Measurements from ENCODE around the gene WBP1.
A peak's percentile ranks its signal among the peaks of the same experiment; 100 is the strongest.

The WBP1 gene

DNA sequence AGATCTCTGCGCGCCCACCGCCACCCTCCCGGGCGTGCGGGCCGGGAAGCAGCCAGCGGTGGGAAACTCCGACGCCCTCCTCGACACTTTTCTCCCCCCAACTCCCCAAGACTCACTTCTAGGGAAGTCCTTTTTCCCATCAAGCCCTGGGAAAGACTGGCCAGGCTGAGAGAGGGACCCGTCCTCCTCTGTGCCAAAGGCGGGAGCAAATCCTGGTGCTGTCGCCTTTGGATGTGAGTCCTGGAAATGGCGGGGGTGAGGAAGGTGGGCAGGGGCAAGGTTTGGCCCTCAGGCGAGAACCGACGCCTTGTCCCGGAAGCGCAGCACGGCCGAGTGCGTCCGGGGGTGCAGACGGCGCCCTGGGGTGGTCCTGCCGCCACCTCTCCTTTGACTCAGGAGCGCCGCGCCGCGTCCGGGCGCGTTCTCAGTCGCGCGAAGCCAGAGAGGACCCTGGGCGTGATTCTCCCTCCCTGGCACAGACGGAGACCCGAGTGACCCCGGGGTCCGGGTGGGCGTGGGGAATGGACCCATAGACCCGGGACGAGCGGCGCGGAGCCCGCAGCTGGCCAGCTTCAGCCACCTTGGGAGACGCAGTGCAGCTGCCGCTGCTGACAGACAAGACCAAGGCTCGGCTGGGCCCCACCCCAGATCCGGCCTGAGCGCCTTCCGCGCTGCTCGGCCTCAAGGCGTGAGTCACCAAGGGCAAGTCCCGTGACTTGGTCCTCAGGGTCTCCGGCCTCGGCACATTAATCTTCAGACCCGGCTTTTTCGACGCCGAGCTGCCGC is 44.7 kb downstream of the WBP1 start:
- no peak for DNase-seq (ENCODE audit: low spot score)

DNA sequence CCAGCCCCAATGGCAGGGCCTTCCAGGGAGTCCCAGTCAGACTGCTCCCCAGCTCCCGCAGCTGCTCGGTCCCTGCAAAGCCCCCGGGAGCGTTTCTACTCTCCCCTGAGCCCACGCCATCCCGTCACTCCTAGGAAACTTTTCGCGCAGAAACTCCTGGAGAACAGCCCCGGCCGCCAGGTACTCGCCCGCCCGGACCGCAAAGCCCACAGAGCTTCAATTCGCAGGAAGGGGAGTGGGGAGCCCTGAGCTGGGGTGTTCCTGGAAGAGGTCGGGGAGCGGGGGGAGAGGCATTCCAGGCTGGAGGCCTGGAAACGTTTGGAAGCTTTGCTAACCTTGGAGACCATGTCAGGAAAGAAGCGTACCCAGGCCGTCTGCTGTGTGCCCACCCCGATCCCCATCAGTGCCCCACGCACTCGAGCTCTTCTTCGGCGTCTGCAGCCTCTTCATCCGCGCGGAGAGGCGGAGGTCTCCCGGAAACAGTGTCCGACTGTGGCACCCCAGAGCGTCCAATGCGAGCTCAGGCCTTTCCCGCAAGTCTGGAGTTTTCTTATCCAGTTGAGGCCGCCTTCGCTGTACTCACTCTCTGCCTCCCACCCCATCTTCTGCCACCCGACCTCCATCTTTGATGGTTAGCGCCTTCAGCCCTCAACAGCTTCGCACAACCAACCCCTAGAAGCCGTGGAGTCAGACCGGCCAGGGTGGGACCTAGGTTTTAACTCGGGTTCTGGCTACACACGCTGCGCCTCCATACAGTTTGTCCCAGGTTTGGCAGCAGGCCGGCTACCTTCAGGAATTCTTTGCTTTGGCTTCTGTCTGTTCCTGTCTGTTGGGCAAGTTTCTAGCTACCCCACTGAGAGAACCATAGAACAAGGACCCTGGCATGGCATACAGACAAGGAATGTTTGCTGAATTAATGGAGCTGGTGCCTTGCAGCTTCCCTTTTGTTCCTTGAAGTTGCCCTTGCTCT is 45.6 kb downstream of the WBP1 start:
- DNase-seq (ENCODE audit: low spot score), result no peak

DNA sequence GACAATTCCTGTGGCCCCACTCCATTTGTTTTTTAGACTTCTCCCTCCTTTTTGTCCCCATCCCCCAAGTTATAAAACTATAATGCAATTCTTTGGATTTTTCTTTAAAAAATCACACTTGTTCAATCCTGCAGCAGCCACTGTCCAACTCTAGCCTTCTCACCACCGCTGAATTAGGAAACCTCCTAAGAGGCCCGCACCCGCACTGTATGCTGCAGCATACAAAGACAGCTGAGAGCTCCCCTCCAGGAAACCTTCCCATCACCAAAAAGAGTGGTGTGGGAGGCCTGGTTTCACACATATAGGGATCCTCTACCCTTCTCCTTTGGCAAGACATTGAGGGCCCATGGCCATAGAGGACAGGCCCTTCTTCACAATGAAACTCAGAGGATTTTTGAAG is 46.4 kb downstream of the WBP1 start:
- DNase-seq (ENCODE audit: low spot score), result no peak

- no peak for DNase-seq (ENCODE audit: low spot score)
Observed at GRCh38 chr2:74505448-74506246, 47.4 kb downstream of the WBP1 start.

DNA sequence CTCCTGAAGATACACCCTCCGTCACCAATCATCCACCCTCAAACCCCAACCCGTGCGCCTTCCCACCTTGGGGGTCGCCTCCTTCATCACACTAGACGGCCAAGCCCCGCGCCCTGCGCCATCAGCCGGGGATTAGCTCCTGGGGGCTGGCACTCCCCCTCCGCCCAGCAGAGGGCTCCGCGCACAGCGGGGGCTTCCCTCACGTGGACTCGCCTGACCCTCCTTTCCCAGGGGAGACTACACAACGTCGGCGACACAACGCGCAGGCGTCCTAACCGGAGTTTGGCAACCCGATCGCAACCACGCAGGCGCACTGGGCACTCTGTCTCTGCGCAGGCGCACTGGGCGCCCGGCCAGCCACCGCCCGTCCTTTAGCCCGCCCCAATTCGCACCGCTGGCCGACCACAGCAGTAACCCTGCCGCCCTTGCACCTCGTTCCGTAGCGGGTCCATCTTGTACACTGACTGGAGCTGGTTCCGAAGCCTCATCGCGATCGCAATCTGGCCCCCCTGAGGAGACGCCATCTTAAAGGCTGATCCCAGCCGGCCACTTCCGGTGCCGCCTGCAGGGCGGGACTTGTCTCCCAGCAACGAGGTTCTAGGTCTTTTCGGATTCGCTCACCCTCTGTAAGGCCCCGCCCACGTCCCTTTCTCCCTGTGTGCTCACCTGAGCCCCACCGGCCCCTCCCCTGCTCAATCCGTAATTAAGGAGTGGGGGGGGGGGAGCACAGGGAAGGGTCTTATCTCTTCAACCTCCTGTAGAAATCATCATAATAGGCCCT is 49.1 kb downstream of the WBP1 start, which contains the start of gene PCGF1:
Gene PCGF1 (minus strand): TSS at position 551 of the 781 bp plus-strand sequence. CDS start 27 bp downstream, at position 524.
- DNase-seq (ENCODE audit: low spot score), result peak; percentile 99

DNA sequence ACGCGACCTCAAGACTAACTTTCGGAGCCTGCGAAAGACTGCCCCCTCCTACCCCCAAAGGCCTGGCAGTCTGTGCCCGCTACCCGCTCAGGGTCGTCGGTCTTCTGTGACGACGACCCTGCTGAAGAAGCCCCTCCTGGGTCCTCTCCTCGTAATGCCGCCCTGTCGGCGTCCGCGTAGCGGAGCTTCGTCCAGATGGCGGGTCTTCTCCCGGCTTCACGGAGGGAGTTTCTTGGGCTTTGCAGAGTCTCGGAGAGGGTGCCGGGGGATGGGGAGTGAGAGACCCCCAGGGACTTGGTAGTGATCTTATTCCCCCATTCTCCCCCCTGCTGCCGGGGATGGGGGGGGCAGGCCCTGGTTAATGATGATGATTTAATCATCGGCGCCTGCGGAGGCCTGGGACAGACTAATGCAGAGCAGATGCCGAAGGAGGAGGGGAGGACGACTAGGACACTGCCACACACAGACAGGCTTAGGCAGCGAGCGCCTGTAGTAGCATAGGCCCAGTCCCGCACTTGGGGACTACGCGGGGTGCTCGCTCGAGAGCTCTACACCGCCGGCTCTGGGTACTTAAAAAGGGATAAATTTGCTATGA is 49.8 kb downstream of the WBP1 start:
- DNase-seq (ENCODE audit: low spot score), result peak; percentile 59

DNA sequence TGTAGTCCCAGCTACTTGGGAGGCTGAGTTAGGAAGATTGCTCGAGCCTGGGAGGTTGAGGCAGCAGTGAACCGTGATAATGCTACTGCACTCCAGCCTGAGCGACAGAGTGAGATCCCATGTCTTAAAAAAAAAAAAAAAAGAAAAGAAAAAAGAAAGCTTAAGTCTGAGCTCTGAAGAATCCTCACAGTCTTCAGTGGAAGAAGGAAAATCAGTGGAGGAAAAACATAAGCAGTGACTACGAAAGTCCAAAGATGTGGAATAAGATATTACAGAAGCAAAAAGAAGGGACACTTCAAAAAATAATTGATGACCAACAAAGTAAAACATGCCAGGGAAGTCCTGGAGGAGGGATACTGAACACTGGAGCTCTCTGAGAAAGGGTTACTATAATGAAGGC is 52.0 kb downstream of the WBP1 start:
- no peak for DNase-seq (ENCODE audit: low spot score)
